Measurements from ENCODE around the gene TAC4. TPM values are rescaled to one million over a fixed set of nuclear protein-coding genes. Genes with fewer than 3 reads are reported as not detected.

Gene TAC4
- polyA plus RNA-seq, 4 donors, result 0.24 TPM; not detected in 3

GRCh38 chr17:49869038-49869374 lies 21.1 kb upstream of the TAC4 start:
- FAIRE-seq (no peak), DNase-seq (no peak)
- Histone ChIP-seq H3K27me3 (ENCODE audit: control insufficient read depth in 3 of 3, insufficient read depth in 3 of 3, low read length in 3 of 3) (peaks cover 0 to 7% (median 0%) of the 10 kb centered on the region in 3 donors), H3K27ac (ENCODE audit: low read depth in 1 of 3, low read length in 2 of 3) (no peak overlapping the region), H3K4me1 (ENCODE audit: control insufficient read depth in 3 of 3, insufficient read depth in 2 of 3, low read depth in 1 of 3, low read length in 2 of 3) (no peaks in the 10 kb centered on the region), H3K9me3 (ENCODE audit: control insufficient read depth in 2 of 2, insufficient read depth in 1 of 2, low read depth in 1 of 2, low read length in 1 of 2) (no peaks in the 10 kb centered on the region), H3K36me3 (ENCODE audit: control insufficient read depth in 3 of 3, insufficient read depth in 2 of 3, low read depth in 1 of 3, low read length in 3 of 3) (no peaks in the 10 kb centered on the region), H3K4me3 (ENCODE audit: low read depth in 1 of 3, low read length in 3 of 3) (no peak overlapping the region)
- 20 to 30% (median 29%) methylated on average over 1 of the region's 1 CpG for WGBS, 3 donors

GRCh38 chr17:49866882-49867413 lies 19.1 kb upstream of the TAC4 start:
- DNase-seq (no peak), FAIRE-seq (no peak)
- Histone ChIP-seq H3K27ac (ENCODE audit: low read depth in 1 of 3, low read length in 2 of 3) (no peak overlapping the region), H3K27me3 (ENCODE audit: control insufficient read depth in 3 of 3, insufficient read depth in 3 of 3, low read length in 3 of 3) (peaks cover 0 to 9% (median 0%) of the 10 kb centered on the region in 3 donors), H3K36me3 (ENCODE audit: control insufficient read depth in 3 of 3, insufficient read depth in 2 of 3, low read depth in 1 of 3, low read length in 3 of 3) (no peaks in the 10 kb centered on the region), H3K4me1 (ENCODE audit: control insufficient read depth in 3 of 3, insufficient read depth in 2 of 3, low read depth in 1 of 3, low read length in 2 of 3) (no peaks in the 10 kb centered on the region), H3K4me3 (ENCODE audit: low read depth in 1 of 3, low read length in 3 of 3) (no peak overlapping the region), H3K9me3 (ENCODE audit: control insufficient read depth in 2 of 2, insufficient read depth in 1 of 2, low read depth in 1 of 2, low read length in 1 of 2) (no peaks in the 10 kb centered on the region)
- WGBS, 3 donors, result 77 to 87% (median 78%) methylated on average over 3 of the region's 3 CpGs

GRCh38 chr17:49866019-49866380 lies 18.1 kb upstream of the TAC4 start:
- 33 to 50% (median 45%) methylated on average over 1 of the region's 1 CpG for WGBS, 3 donors
- H3K4me3 ChIP-seq (ENCODE audit: low read depth in 1 of 3, low read length in 3 of 3), result no peak overlapping the region

GRCh38 chr17:49862781-49863331 lies 15.0 kb upstream of the TAC4 start:
- H3K4me3 ChIP-seq (ENCODE audit: low read depth in 1 of 3, low read length in 3 of 3), result no peak overlapping the region
- H3K27me3 ChIP-seq (ENCODE audit: control insufficient read depth in 3 of 3, insufficient read depth in 3 of 3, low read length in 3 of 3), result peaks cover 0 to 6% (median 0%) of the 10 kb centered on the region in 3 donors
- H3K9me3 ChIP-seq (ENCODE audit: control insufficient read depth in 2 of 2, insufficient read depth in 1 of 2, low read depth in 1 of 2, low read length in 1 of 2), result no peaks in the 10 kb centered on the region
- DNase-seq, result no peak
- WGBS, 3 donors, result 39 to 61% (median 43%) methylated on average over 11 to 17 of the region's 17 CpGs
- peaks cover 0 to 6% (median 0%) of the 10 kb centered on the region in 3 donors for H3K4me1 ChIP-seq (ENCODE audit: control insufficient read depth in 3 of 3, insufficient read depth in 2 of 3, low read depth in 1 of 3, low read length in 2 of 3)
- no peak overlapping the region for H3K27ac ChIP-seq (ENCODE audit: low read depth in 1 of 3, low read length in 2 of 3)
- FAIRE-seq, result no peak
- H3K36me3 ChIP-seq (ENCODE audit: control insufficient read depth in 3 of 3, insufficient read depth in 2 of 3, low read depth in 1 of 3, low read length in 3 of 3), result no peaks in the 10 kb centered on the region

More at GRCh38 chr17:49866019-49866380, 18.1 kb upstream of the TAC4 start:
- Histone ChIP-seq H3K9me3 (ENCODE audit: control insufficient read depth in 2 of 2, insufficient read depth in 1 of 2, low read depth in 1 of 2, low read length in 1 of 2) (no peaks in the 10 kb centered on the region), H3K27ac (ENCODE audit: low read depth in 1 of 3, low read length in 2 of 3) (no peak overlapping the region), H3K4me1 (ENCODE audit: control insufficient read depth in 3 of 3, insufficient read depth in 2 of 3, low read depth in 1 of 3, low read length in 2 of 3) (peaks cover 0 to 6% (median 0%) of the 10 kb centered on the region in 3 donors), H3K27me3 (ENCODE audit: control insufficient read depth in 3 of 3, insufficient read depth in 3 of 3, low read length in 3 of 3) (peaks cover 0 to 6% (median 0%) of the 10 kb centered on the region in 3 donors), H3K36me3 (ENCODE audit: control insufficient read depth in 3 of 3, insufficient read depth in 2 of 3, low read depth in 1 of 3, low read length in 3 of 3) (no peaks in the 10 kb centered on the region)
- DNase-seq, result no peak
- FAIRE-seq, result no peak

GRCh38 chr17:49861150-49861884 lies 13.4 kb upstream of the TAC4 start:
- 31 to 42% (median 32%) methylated on average over 16 of the region's 16 CpGs for WGBS, 3 donors
- Histone ChIP-seq H3K36me3 (ENCODE audit: control insufficient read depth in 3 of 3, insufficient read depth in 2 of 3, low read depth in 1 of 3, low read length in 3 of 3) (no peaks in the 10 kb centered on the region), H3K9me3 (ENCODE audit: control insufficient read depth in 2 of 2, insufficient read depth in 1 of 2, low read depth in 1 of 2, low read length in 1 of 2) (no peaks in the 10 kb centered on the region), H3K27me3 (ENCODE audit: control insufficient read depth in 3 of 3, insufficient read depth in 3 of 3, low read length in 3 of 3) (peaks cover 0 to 4% (median 0%) of the 10 kb centered on the region in 3 donors), H3K27ac (ENCODE audit: low read depth in 1 of 3, low read length in 2 of 3) (no peak overlapping the region), H3K4me1 (ENCODE audit: control insufficient read depth in 3 of 3, insufficient read depth in 2 of 3, low read depth in 1 of 3, low read length in 2 of 3) (peaks cover 0 to 6% (median 0%) of the 10 kb centered on the region in 3 donors), H3K4me3 (ENCODE audit: low read depth in 1 of 3, low read length in 3 of 3) (no peak overlapping the region)
- FAIRE-seq (no peak), DNase-seq (peak; percentile 47 to 82)

GRCh38 chr17:49859991-49860953 lies 12.4 kb upstream of the TAC4 start:
- no peak for FAIRE-seq

GRCh38 chr17:49858796-49859195 lies 10.9 kb upstream of the TAC4 start:
- H3K4me1 ChIP-seq (ENCODE audit: control insufficient read depth in 3 of 3, insufficient read depth in 2 of 3, low read depth in 1 of 3, low read length in 2 of 3), result peaks cover 0 to 6% (median 0%) of the 10 kb centered on the region in 3 donors
- H3K36me3 ChIP-seq (ENCODE audit: control insufficient read depth in 3 of 3, insufficient read depth in 2 of 3, low read depth in 1 of 3, low read length in 3 of 3), result no peaks in the 10 kb centered on the region
- H3K27me3 ChIP-seq (ENCODE audit: control insufficient read depth in 3 of 3, insufficient read depth in 3 of 3, low read length in 3 of 3), result peaks cover 0 to 4% (median 0%) of the 10 kb centered on the region in 3 donors
- FAIRE-seq, result no peak
- no peak for DNase-seq
- H3K27ac ChIP-seq (ENCODE audit: low read depth in 1 of 3, low read length in 2 of 3), result no peak overlapping the region
- no peaks in the 10 kb centered on the region for H3K9me3 ChIP-seq (ENCODE audit: control insufficient read depth in 2 of 2, insufficient read depth in 1 of 2, low read depth in 1 of 2, low read length in 1 of 2)
- no peak overlapping the region for H3K4me3 ChIP-seq (ENCODE audit: low read depth in 1 of 3, low read length in 3 of 3)
- WGBS, 3 donors, result 62 to 66% (median 63%) methylated on average over 6 of the region's 6 CpGs

More at GRCh38 chr17:49859991-49860953, 12.4 kb upstream of the TAC4 start:
- Histone ChIP-seq H3K27me3 (ENCODE audit: control insufficient read depth in 3 of 3, insufficient read depth in 3 of 3, low read length in 3 of 3) (peaks cover 0 to 4% (median 0%) of the 10 kb centered on the region in 3 donors), H3K9me3 (ENCODE audit: control insufficient read depth in 2 of 2, insufficient read depth in 1 of 2, low read depth in 1 of 2, low read length in 1 of 2) (no peaks in the 10 kb centered on the region), H3K4me1 (ENCODE audit: control insufficient read depth in 3 of 3, insufficient read depth in 2 of 3, low read depth in 1 of 3, low read length in 2 of 3) (peaks cover 0 to 6% (median 0%) of the 10 kb centered on the region in 3 donors), H3K27ac (ENCODE audit: low read depth in 1 of 3, low read length in 2 of 3) (no peak overlapping the region), H3K4me3 (ENCODE audit: low read depth in 1 of 3, low read length in 3 of 3) (no peak overlapping the region), H3K36me3 (ENCODE audit: control insufficient read depth in 3 of 3, insufficient read depth in 2 of 3, low read depth in 1 of 3, low read length in 3 of 3) (no peaks in the 10 kb centered on the region)
- 48 to 65% (median 53%) methylated on average over 20 of the region's 20 CpGs for WGBS, 3 donors
- no peak for DNase-seq

- no peak for DNase-seq
- Histone ChIP-seq H3K27me3 (ENCODE audit: control insufficient read depth in 3 of 3, insufficient read depth in 3 of 3, low read length in 3 of 3) (peaks cover 0 to 39% (median 0%) of the 10 kb centered on the region in 3 donors), H3K9me3 (ENCODE audit: control insufficient read depth in 2 of 2, insufficient read depth in 1 of 2, low read depth in 1 of 2, low read length in 1 of 2) (no peaks in the 10 kb centered on the region), H3K36me3 (ENCODE audit: control insufficient read depth in 3 of 3, insufficient read depth in 2 of 3, low read depth in 1 of 3, low read length in 3 of 3) (no peaks in the 10 kb centered on the region), H3K4me3 (ENCODE audit: low read depth in 1 of 3, low read length in 3 of 3) (no peak overlapping the region), H3K27ac (ENCODE audit: low read depth in 1 of 3, low read length in 2 of 3) (no peak overlapping the region), H3K4me1 (ENCODE audit: control insufficient read depth in 3 of 3, insufficient read depth in 2 of 3, low read depth in 1 of 3, low read length in 2 of 3) (peaks cover 0 to 13% (median 0%) of the 10 kb centered on the region in 3 donors)
- WGBS, 3 donors, result 88 to 92% (median 90%) methylated on average over 5 of the region's 5 CpGs
- FAIRE-seq, result no peak
Measured at GRCh38 chr17:49854126-49854525, 6.3 kb upstream of the TAC4 start.

Data from small intestine (tissue), 7 donors.